ENCODE measurements around the gene KBTBD12. TPM values are rescaled to one million over a fixed set of nuclear protein-coding genes. Genes with fewer than 3 reads are reported as not detected.

Gene KBTBD12
- total and polyA plus RNA-seq, 2 donors (not counting 3 experiments of a cell fraction or from before 2014, with no cell fraction given): not detected

GRCh38 chr3:127903611-127904375, 11.2 kb upstream of the KBTBD12 start:
- Histone ChIP-seq H4K20me1 (replicated peaks; ENCODE audit: control insufficient read depth, extremely low read depth, insufficient read depth, low read length) (no peaks in the 10 kb centered on the region), H3K4me1 (ENCODE audit: control insufficient read depth, extremely low read depth, insufficient read depth, low read length) (no peaks in the 10 kb centered on the region), H3K36me3 (ENCODE audit: control insufficient read depth in 2 of 2, extremely low read depth in 1 of 2, insufficient read depth in 2 of 2, low read length in 2 of 2) (no peaks in the 10 kb centered on the region), H3K9ac (replicated peaks; ENCODE audit: extremely low read depth, insufficient read depth, low read length) (no peak overlapping the region), H3K27me3 (ENCODE audit: control insufficient read depth in 2 of 2, insufficient read depth in 2 of 2, low read length in 2 of 2) (peaks cover 2 to 3% of the 10 kb centered on the region in 2 experiments), H3K9me1 (replicated peaks; ENCODE audit: control insufficient read depth, extremely low read depth, insufficient read depth, low read length) (no peaks in the 10 kb centered on the region), H2AFZ (ENCODE audit: low read depth, low read length) (no peak overlapping the region), H3K9me3 (replicated peaks; ENCODE audit: control insufficient read depth, insufficient read depth, low read length) (no peaks in the 10 kb centered on the region), H3K27ac (ENCODE audit: insufficient read depth, low read depth, low read length) (no peak overlapping the region), H3K4me3 (replicated peaks in 1 of 3; ENCODE audit: insufficient read depth in 1 of 3, low read depth in 1 of 3, low read length in 3 of 3) (no peak overlapping the region), H3K4me2 (ENCODE audit: insufficient read depth, low read length) (no peak overlapping the region), H3K79me2 (ENCODE audit: control insufficient read depth, insufficient read depth, low read length) (no peaks in the 10 kb centered on the region)
- intact Hi-C loops (cut with micrococcal nuclease) (no loop called here), dilution Hi-C loops (cut with MboI; ENCODE audit: extremely low pct_ligation_motif_present, low sequenced_read_pairs) (no loop called here)
- TF ChIP-seq JUN (IDR thresholded peaks at IDR 0.05; ENCODE audit: borderline replicate concordance, insufficient read depth, insufficient read length, low read depth): no peak
- TF ChIP-seq EZH2 (IDR thresholded peaks at IDR 0.05; ENCODE audit: borderline replicate concordance, low read depth, low read length, severe bottlenecking): no peak
- TF ChIP-seq, protein P1, sequence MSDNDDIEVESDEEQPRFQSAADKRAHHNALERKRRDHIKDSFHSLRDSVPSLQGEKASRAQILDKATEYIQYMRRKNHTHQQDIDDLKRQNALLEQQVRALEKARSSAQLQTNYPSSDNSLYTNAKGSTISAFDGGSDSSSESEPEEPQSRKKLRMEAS (IDR thresholded peaks at IDR 0.05; ENCODE audit: insufficient read depth, insufficient read length): no peak
- no peak for TF ChIP-seq GATA2 (IDR thresholded peaks at IDR 0.05; ENCODE audit: insufficient read depth, insufficient read length, low read depth, low read length)
- no peak for TF ChIP-seq CTCF (IDR thresholded peaks at IDR 0.05; ENCODE audit: extremely low read depth in 1 of 2, insufficient read depth in 1 of 2, low read depth in 1 of 2, low read length in 2 of 2)
- no peak for TF ChIP-seq FOS (IDR thresholded peaks at IDR 0.05; ENCODE audit: borderline replicate concordance, insufficient read depth, low read length)
- no peak for TF ChIP-seq POLR2AphosphoS5 (IDR thresholded peaks at IDR 0.05; ENCODE audit: insufficient read depth, low read depth, low read length)
- no peak for TF ChIP-seq MYC (IDR thresholded peaks at IDR 0.05; ENCODE audit: low read depth, low read length)
- no peak for TF ChIP-seq POLR2A (IDR thresholded peaks at IDR 0.05; ENCODE audit: low read depth, low read length)
- no peak for FAIRE-seq
- BruUV-seq (replicated peaks): no TSS peak
- POLR2A ChIA-PET: no interaction called here
- no peak for DNase-seq (ENCODE audit: low read depth, low spot score)
- CTCF ChIA-PET: no interaction called here
